ENCODE data around the gene AMZ1. TPM values are rescaled to one million over a fixed set of nuclear protein-coding genes. Genes with fewer than 3 reads are reported as not detected.
"Not testable (repeated sequence)": the region's sequence is repeated elsewhere in the genome, so short reads cannot be mapped to it uniquely, and the experiment has no call there.

AMZ1 gene
- total RNA-seq, 1 donor from 2014 or later: 1.2 TPM

DNA sequence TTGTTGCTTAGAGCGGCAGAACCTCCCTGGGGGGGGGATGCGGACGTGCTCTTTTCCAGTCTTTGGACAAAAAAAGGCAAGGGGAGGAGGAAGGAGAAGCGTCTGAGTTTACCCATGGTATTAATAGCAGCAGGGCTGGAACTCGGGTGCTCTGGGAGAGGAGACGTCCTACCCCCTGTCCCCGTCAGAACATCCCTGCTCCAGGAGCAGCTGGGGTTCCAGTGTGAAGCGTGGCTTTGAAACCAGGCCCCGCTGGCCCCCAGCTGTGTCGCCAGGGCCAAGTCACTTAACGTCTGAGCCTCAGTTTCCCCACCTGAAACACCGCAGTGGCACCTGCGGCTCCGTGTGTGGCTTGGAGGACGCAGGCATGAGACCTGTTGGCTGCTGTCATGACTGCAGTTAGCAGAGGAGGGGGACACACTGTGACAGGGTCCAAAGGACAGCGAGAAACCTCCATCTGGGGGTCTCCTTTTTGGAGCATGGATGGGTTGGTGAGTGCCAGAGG is 1.4 kb downstream of the AMZ1 start:
- Mint-ChIP-seq H3K4me1 (ENCODE audit: unreplicated experiment) (peaks cover 7% of the 10 kb centered on the region), H3K4me3 (peak overlapping the region; percentile 81), H3K27me3 (peaks cover 42% of the 10 kb centered on the region), H3K27ac (peak overlapping the region; percentile 36), H3K36me3 (no peaks in the 10 kb centered on the region), H3K9me3 (no peaks in the 10 kb centered on the region)
- no peak for TF ChIP-seq CTCF (conservative IDR thresholded peaks at IDR 0.05)
- no peak for DNase-seq (ENCODE audit: extremely low spot score, unreplicated experiment)

GRCh38 chr7:2689951-2690705 is 2.1 kb downstream of the AMZ1 start:
- no peaks in the 10 kb centered on the region for H3K36me3 Mint-ChIP-seq
- H3K9me3 Mint-ChIP-seq: no peaks in the 10 kb centered on the region
- no peak overlapping the region for H3K27ac Mint-ChIP-seq
- no peak for TF ChIP-seq CTCF (conservative IDR thresholded peaks at IDR 0.05)
- H3K4me1 Mint-ChIP-seq (ENCODE audit: unreplicated experiment): peaks cover 7% of the 10 kb centered on the region
- DNase-seq (ENCODE audit: extremely low spot score, unreplicated experiment): no peak
- H3K4me3 Mint-ChIP-seq: no peak overlapping the region
- H3K27me3 Mint-ChIP-seq: peaks cover 42% of the 10 kb centered on the region

- TF ChIP-seq CTCF (conservative IDR thresholded peaks at IDR 0.05): no peak
- DNase-seq (ENCODE audit: extremely low spot score, unreplicated experiment): no peak
- Mint-ChIP-seq H3K4me3 (no peak overlapping the region), H3K9me3 (no peaks in the 10 kb centered on the region), H3K27ac (no peak overlapping the region), H3K4me1 (ENCODE audit: unreplicated experiment) (peaks cover 7% of the 10 kb centered on the region), H3K27me3 (peaks cover 37% of the 10 kb centered on the region), H3K36me3 (no peaks in the 10 kb centered on the region)
Measured at GRCh38 chr7:2691011-2691707, 3.2 kb downstream of the AMZ1 start.

DNA sequence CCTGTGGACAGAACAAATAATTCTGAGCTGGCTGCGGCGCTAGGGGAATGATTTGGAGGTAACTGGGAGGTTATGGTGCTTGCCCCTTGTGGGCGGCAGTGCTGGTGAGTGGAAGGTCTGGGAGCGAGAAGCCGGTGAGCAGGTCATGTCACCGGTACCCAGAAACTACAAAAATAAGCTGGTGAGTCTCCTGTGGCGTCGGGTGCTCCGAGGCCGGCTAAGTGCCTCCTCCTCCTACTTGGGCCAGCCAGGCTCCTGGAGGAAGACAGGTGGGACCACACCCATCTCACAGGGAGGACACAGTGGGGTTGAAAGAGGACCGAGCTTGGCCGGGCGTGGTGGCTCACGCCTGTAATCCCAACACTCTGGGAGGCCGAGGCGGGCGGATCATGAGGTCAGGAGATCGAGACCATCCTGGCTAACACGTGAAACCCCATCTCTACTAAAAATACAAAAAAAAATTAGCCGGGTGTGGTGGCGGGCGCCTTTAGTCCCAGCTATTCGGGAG is 4.0 kb downstream of the AMZ1 start:
- not testable (repeated sequence) for H3K4me1 Mint-ChIP-seq (ENCODE audit: unreplicated experiment); H3K4me3 Mint-ChIP-seq; H3K27ac Mint-ChIP-seq; H3K9me3 Mint-ChIP-seq; DNase-seq (ENCODE audit: extremely low spot score, unreplicated experiment); H3K36me3 Mint-ChIP-seq
- H3K27me3 Mint-ChIP-seq: peaks cover 33% of the 10 kb centered on the region

- Mint-ChIP-seq H3K27ac (no peak overlapping the region), H3K4me3 (no peak overlapping the region), H3K4me1 (ENCODE audit: unreplicated experiment) (peaks cover 7% of the 10 kb centered on the region)
Measured at GRCh38 chr7:2692543-2692942, 4.5 kb downstream of the AMZ1 start.

GRCh38 chr7:2693420-2694121 is 5.6 kb downstream of the AMZ1 start:
- not testable (repeated sequence) for DNase-seq (ENCODE audit: extremely low spot score, unreplicated experiment); H3K4me3 Mint-ChIP-seq; H3K4me1 Mint-ChIP-seq (ENCODE audit: unreplicated experiment); H3K36me3 Mint-ChIP-seq; H3K9me3 Mint-ChIP-seq; H3K27ac Mint-ChIP-seq
- peaks cover 26% of the 10 kb centered on the region for H3K27me3 Mint-ChIP-seq

More at GRCh38 chr7:2692543-2692942, 4.5 kb downstream of the AMZ1 start:
- peaks cover 28% of the 10 kb centered on the region for H3K27me3 Mint-ChIP-seq
- DNase-seq (ENCODE audit: extremely low spot score, unreplicated experiment): no peak
- no peaks in the 10 kb centered on the region for H3K9me3 Mint-ChIP-seq
- TF ChIP-seq CTCF (conservative IDR thresholded peaks at IDR 0.05): no peak
- no peaks in the 10 kb centered on the region for H3K36me3 Mint-ChIP-seq

GRCh38 chr7:2694122-2694436 is 6.1 kb downstream of the AMZ1 start:
- H3K4me3 Mint-ChIP-seq; DNase-seq (ENCODE audit: extremely low spot score, unreplicated experiment); H3K36me3 Mint-ChIP-seq; H3K4me1 Mint-ChIP-seq (ENCODE audit: unreplicated experiment); H3K27ac Mint-ChIP-seq; H3K9me3 Mint-ChIP-seq: not testable (repeated sequence)
- H3K27me3 Mint-ChIP-seq: peaks cover 21% of the 10 kb centered on the region
